ENCODE data around the gene SFXN3. TPM values are rescaled to one million over a fixed set of nuclear protein-coding genes. Genes with fewer than 3 reads are reported as not detected.

SFXN3 gene
- total and polyA plus RNA-seq, 2 of the 13 experiments (the other 11 are each of a cell fraction or from before 2014, with no cell fraction given): 16.8 to 71.5 TPM

GRCh38 chr10:100985336-100985735, 45.7 kb upstream of the SFXN3 start (continued):
- TF ChIP-seq, protein P1, sequence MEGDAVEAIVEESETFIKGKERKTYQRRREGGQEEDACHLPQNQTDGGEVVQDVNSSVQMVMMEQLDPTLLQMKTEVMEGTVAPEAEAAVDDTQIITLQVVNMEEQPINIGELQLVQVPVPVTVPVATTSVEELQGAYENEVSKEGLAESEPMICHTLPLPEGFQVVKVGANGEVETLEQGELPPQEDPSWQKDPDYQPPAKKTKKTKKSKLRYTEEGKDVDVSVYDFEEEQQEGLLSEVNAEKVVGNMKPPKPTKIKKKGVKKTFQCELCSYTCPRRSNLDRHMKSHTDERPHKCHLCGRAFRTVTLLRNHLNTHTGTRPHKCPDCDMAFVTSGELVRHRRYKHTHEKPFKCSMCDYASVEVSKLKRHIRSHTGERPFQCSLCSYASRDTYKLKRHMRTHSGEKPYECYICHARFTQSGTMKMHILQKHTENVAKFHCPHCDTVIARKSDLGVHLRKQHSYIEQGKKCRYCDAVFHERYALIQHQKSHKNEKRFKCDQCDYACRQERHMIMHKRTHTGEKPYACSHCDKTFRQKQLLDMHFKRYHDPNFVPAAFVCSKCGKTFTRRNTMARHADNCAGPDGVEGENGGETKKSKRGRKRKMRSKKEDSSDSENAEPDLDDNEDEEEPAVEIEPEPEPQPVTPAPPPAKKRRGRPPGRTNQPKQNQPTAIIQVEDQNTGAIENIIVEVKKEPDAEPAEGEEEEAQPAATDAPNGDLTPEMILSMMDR (CRISPR knock-in tag; IDR thresholded peaks at IDR 0.05): peak; percentile 53
- TF ChIP-seq ZMAT5 (CRISPR knock-in tag; IDR thresholded peaks at IDR 0.05; ENCODE audit: borderline replicate concordance, low read depth) (no peak), DPF2 (CRISPR knock-in tag; IDR thresholded peaks at IDR 0.05; ENCODE audit: borderline replicate concordance, low read depth) (no peak), NFE2 (CRISPR knock-in tag; IDR thresholded peaks at IDR 0.05) (no peak), SAP130 (CRISPR knock-in tag; IDR thresholded peaks at IDR 0.05; ENCODE audit: low read depth) (peak; percentile 19; the same call in 1 of the 2 replicates), ZBTB1 (CRISPR knock-in tag; IDR thresholded peaks at IDR 0.05; ENCODE audit: borderline replicate concordance) (no peak), ZNF430 (CRISPR knock-in tag; IDR thresholded peaks at IDR 0.05) (no peak), HHEX (CRISPR knock-in tag; IDR thresholded peaks at IDR 0.05) (no peak), KDM2A (CRISPR knock-in tag; IDR thresholded peaks at IDR 0.05; ENCODE audit: borderline replicate concordance, low read depth) (peak; percentile 27), RERE (CRISPR knock-in tag; IDR thresholded peaks at IDR 0.05; ENCODE audit: low read depth) (no peak), ZNF34 (CRISPR knock-in tag; IDR thresholded peaks at IDR 0.05; ENCODE audit: borderline replicate concordance) (no peak)
- TF ChIP-seq, protein P2, sequence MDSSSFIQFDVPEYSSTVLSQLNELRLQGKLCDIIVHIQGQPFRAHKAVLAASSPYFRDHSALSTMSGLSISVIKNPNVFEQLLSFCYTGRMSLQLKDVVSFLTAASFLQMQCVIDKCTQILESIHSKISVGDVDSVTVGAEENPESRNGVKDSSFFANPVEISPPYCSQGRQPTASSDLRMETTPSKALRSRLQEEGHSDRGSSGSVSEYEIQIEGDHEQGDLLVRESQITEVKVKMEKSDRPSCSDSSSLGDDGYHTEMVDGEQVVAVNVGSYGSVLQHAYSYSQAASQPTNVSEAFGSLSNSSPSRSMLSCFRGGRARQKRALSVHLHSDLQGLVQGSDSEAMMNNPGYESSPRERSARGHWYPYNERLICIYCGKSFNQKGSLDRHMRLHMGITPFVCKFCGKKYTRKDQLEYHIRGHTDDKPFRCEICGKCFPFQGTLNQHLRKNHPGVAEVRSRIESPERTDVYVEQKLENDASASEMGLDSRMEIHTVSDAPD (CRISPR knock-in tag; IDR thresholded peaks at IDR 0.05): no peak
- TF ChIP-seq, protein P3, sequence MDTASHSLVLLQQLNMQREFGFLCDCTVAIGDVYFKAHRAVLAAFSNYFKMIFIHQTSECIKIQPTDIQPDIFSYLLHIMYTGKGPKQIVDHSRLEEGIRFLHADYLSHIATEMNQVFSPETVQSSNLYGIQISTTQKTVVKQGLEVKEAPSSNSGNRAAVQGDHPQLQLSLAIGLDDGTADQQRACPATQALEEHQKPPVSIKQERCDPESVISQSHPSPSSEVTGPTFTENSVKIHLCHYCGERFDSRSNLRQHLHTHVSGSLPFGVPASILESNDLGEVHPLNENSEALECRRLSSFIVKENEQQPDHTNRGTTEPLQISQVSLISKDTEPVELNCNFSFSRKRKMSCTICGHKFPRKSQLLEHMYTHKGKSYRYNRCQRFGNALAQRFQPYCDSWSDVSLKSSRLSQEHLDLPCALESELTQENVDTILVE (CRISPR knock-in tag; IDR thresholded peaks at IDR 0.05): peak; percentile 51; the same call in 1 of the 2 replicates
- TF ChIP-seq, protein P4, sequence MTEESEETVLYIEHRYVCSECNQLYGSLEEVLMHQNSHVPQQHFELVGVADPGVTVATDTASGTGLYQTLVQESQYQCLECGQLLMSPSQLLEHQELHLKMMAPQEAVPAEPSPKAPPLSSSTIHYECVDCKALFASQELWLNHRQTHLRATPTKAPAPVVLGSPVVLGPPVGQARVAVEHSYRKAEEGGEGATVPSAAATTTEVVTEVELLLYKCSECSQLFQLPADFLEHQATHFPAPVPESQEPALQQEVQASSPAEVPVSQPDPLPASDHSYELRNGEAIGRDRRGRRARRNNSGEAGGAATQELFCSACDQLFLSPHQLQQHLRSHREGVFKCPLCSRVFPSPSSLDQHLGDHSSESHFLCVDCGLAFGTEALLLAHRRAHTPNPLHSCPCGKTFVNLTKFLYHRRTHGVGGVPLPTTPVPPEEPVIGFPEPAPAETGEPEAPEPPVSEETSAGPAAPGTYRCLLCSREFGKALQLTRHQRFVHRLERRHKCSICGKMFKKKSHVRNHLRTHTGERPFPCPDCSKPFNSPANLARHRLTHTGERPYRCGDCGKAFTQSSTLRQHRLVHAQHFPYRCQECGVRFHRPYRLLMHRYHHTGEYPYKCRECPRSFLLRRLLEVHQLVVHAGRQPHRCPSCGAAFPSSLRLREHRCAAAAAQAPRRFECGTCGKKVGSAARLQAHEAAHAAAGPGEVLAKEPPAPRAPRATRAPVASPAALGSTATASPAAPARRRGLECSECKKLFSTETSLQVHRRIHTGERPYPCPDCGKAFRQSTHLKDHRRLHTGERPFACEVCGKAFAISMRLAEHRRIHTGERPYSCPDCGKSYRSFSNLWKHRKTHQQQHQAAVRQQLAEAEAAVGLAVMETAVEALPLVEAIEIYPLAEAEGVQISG (CRISPR knock-in tag; IDR thresholded peaks at IDR 0.05): no peak
